Activated CD8-positive, alpha-beta memory T cell treated with anti-CD3 and anti-CD28 coated beads for 36 hours (primary cell): ENCODE results near the gene ATP9A. TPM values are rescaled to one million over a fixed set of nuclear protein-coding genes. Genes with fewer than 3 reads are reported as not detected.
"Not testable (repeated sequence)": the region's sequence is repeated elsewhere in the genome, so short reads cannot be mapped to it uniquely, and the experiment has no call there.

Experiments
- CTCF ChIA-PET: fragments of 350-600 bp; sonication (Branson Sonifier 250); formaldehyde crosslinking; loops from one replicate; lab custom pipeline; 2021; ENCODE audit warnings: antibody characterized with exemption; lab: Charles Lee
- POLR2A ChIA-PET: fragments of 350-600 bp; sonication (Branson Sonifier 250); formaldehyde crosslinking; loops from one replicate; lab custom pipeline; 2021; ENCODE audit warnings: antibody characterized with exemption; lab: Charles Lee
- total RNA-seq, 2 experiments: library from RNA; stranded (reverse); gene quantifications; one replicate each; pipeline ENCODE4 v1.2.3, GENCODE V29; 2021

ATP9A gene
- total RNA-seq, 2 experiments from 2014 or later: 1.2 to 1.3 TPM

DNA sequence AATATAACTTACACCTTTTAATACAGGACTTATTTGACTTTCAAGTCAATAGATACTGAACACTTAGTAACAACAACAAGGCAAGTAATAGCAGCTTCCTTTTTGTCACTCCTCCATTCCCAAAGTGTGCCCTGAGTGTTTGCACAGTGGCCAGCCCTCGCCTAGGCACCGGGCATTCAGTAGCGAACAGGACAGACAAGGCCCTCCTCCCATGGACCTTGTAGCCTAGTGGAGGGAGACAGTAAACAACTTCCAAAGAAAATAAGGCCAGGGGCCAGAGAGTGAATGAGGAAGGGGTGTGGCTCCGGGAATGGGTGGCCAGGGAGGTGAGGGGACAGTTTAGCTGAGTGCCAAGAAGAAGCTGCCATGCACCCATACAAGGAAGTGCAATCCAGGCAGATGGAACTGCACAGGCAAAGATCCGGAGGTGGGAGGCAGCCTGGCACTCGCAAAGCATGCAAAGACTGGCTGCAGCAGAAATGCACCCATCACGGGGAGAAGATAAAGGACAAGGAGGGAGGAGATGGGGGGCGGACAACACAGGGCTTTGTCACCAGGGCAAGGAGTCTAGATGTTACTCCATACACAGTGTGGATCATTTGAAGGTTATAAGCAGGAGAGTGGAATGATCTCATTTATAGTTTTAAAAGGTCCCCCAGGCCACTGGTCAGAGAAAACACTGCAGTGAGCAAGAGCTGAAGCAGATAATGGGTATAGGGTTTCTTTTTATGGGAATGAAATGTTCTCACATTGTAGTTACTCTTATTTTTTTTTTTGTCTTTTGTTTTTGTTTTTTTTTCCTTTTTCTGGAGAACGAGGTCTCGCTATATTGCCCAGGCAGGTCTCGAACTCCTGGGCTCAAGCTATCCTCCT is 32.2 kb downstream of the ATP9A start:
- ChIA-PET POLR2A (no interaction called here), CTCF (no interaction called here)

DNA sequence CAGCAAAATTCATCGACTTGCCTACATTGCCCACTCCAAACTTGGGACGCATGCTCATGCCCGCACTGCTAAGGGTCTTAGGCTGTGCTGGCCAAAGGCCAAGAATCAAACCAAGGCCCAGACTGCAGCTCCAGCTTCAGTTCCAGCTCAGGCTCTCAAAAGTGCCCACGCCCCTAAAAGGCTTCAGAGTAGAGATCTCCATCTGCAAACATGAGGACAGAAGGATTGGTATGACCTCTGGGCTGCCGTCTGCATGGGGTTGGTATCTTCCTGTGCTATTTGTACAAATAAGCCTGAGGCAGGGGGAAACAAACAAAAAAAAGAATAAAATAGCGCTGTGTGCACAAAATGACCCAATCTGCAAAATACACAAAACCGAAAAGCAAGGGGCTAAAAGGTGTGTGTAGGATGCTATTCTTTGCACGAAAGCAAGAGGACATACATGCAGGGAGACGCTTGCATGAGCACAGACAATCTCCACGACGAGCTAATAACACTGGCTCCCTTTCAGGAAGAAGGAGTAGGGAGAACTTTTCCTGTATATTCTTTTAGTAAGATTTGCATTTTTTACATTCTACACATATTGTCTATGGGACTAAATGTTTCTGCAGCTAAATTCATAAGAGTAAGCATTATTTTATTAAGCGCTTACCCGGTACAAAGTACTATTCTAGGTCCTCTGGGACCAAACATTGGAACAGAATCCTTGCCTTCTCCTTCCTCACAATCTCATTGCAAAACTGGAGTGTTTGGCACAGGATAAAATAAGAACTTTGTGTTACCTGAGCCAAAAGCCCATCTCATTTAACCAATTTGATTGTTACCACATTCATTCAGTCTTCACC is 33.1 kb downstream of the ATP9A start:
- ChIA-PET POLR2A (no interaction called here), CTCF (no interaction called here)

GRCh38 chr20:51733070-51733469 is 35.1 kb downstream of the ATP9A start:
- ChIA-PET CTCF (no interaction called here), POLR2A (interaction anchor here (0.5 kb wide), 1 partner anchor 72 kb away, joined by 3 read pairs; no protein-coding TSS in a partner anchor)

GRCh38 chr20:51732096-51732791 is 35.9 kb downstream of the ATP9A start:
- CTCF ChIA-PET: no interaction called here
- POLR2A ChIA-PET: interaction anchor here (0.5 to 0.6 kb wide), 2 partner anchors 71 to 191 kb away, joined by 3 to 4 read pairs; no protein-coding TSS in a partner anchor

- POLR2A ChIA-PET: interaction anchor here (0.6 kb wide), 1 partner anchor 191 kb away, joined by 4 read pairs; no protein-coding TSS in a partner anchor
These were observed 36.5 kb downstream of the ATP9A start for GRCh38 chr20:51731731-51732095.

GRCh38 chr20:51729771-51730170 is 38.4 kb downstream of the ATP9A start:
- ChIA-PET POLR2A (no interaction called here), CTCF (no interaction called here)

More at GRCh38 chr20:51731731-51732095, 36.5 kb downstream of the ATP9A start:
- CTCF ChIA-PET: no interaction called here

GRCh38 chr20:51728737-51729136 is 39.5 kb downstream of the ATP9A start:
- ChIA-PET CTCF (no interaction called here), POLR2A (no interaction called here)

GRCh38 chr20:51727872-51728271 is 40.3 kb downstream of the ATP9A start:
- POLR2A ChIA-PET: no interaction called here
- CTCF ChIA-PET: no interaction called here

DNA sequence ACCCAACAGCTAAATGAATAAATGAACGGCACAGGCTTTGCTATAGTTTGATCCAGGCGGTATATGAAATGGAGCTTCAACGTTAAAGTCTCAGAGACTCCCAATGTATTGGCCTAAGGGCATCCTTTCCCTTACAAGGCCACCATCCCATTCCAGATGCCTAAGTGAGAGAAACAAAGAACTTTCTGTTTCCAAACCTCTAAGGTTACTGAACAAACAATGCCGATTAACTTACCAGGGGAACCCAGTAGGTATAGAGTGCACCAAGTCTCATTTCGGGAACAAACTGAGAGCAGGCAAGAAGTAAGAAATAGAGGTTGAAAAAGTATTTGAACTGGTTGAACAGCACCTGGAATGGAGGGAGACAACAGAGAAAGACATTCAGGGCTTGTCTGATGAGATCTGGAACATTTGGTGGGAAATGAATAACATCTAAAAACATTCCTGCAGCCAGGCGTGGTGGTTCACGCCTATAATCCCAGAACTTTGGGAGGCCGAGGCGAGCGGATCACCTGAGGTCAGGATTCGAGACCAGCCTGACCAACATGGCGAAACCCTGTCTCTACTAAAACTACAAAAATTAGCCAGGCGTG is 42.5 kb downstream of the ATP9A start:
- CTCF ChIA-PET: no interaction called here
- POLR2A ChIA-PET: no interaction called here

DNA sequence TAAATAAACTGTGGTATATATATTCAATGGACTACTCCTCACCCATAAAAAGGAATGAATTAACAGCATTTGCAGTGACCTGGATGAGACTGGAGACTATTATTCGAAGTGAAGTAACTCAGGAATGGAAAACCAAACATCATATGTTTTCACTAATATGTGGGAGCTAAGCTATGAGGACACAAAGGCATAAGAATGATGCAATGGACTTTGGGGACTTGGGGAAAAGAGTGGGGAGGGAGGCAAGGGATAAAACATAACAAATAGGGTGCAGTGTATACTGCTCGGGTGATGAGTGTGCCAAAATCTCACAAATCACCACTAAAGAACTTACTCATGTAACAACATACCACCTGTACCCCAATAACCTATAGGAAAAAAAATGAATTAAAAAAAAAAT is 45.2 kb downstream of the ATP9A start:
- CTCF ChIA-PET, POLR2A ChIA-PET: not testable (repeated sequence)

- CTCF ChIA-PET, POLR2A ChIA-PET: not testable (repeated sequence)
These were observed 45.9 kb downstream of the ATP9A start for GRCh38 chr20:51722246-51722645.

DNA sequence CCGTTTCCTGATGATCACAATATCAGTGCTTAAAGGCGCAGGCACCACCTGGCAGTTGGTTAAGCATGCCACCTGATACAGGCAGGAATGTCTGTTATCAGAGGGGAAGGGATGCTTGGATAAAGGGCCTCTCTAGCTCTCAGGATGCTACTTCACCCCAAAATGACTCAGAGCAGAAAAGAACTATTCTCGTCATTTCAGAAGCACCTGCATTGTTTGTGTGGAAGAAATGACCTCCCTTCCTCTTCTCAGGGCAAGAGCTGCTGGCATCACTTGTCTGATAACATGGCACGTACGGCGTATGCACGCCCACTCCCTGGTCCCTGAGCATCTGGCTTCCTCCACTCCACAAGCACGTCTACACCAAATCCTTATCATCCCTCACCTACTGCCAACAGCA is 47.3 kb downstream of the ATP9A start:
- ChIA-PET CTCF (no interaction called here), POLR2A (no interaction called here)

GRCh38 chr20:51720384-51720783 is 47.8 kb downstream of the ATP9A start:
- POLR2A ChIA-PET: no interaction called here
- CTCF ChIA-PET: no interaction called here

DNA sequence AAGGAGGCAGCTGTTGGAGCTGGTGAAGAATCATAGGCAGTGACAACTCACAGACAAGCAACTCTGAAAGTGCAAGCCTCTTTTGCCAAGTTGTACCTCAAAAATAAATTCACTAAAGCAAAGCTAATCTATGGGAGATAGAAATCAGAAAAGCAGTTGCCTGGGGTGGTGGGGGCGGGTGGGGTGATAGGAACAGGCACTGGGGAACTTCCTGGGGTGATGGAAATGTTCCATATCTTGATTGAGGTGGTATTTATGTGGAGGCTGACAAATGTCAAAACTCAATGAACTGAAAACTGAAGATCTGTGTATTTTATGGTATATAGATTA is 52.4 kb downstream of the ATP9A start:
- CTCF ChIA-PET: no interaction called here
- POLR2A ChIA-PET: no interaction called here

GRCh38 chr20:51715163-51715855 is 52.9 kb downstream of the ATP9A start:
- ChIA-PET CTCF (no interaction called here), POLR2A (no interaction called here)

- ChIA-PET POLR2A (no interaction called here), CTCF (interaction anchor here (0.5 to 0.6 kb wide), 2 partner anchors 38 to 262 kb away, joined by 3 read pairs; no protein-coding TSS in a partner anchor)
These were observed 55.0 kb downstream of the ATP9A start for GRCh38 chr20:51713213-51713598.

DNA sequence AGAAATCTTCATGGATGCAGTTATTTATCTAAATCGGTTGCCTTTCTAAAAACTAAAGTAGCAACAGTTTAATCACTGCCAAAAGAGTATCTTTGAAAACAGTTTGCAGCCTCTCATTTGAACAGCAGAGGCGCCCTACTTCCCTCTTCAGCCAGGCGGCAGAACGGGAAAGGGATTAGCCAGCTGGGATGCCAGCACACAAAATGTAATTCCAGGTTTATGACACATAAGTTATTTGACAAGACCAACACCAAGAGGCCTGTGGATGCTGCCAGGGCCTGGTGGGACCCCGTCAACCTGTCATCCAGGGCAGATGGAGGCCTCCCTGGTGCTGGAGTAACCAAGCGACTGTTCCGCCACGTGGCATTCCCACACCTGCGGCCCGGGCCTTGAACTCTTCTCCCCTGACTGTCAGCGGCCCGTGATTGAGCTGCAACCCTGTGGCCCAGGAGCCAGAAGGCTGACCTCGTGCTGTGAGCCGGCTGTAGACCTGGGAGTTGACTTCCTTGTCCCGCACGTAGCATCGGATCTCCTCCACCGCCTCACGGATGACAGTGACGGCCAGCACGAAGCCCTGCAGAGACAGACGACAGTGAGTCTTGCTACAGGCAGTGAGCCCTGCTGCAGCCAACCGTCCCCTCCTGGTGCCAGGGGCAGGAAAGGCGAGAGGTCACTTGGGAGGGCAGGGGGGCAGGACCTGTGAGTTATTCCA is 55.5 kb downstream of the ATP9A start:
- POLR2A ChIA-PET: no interaction called here
- CTCF ChIA-PET: interaction anchor here (0.5 to 0.7 kb wide), 2 partner anchors 263 to 985 kb away, joined by 3 read pairs; no protein-coding TSS in a partner anchor

DNA sequence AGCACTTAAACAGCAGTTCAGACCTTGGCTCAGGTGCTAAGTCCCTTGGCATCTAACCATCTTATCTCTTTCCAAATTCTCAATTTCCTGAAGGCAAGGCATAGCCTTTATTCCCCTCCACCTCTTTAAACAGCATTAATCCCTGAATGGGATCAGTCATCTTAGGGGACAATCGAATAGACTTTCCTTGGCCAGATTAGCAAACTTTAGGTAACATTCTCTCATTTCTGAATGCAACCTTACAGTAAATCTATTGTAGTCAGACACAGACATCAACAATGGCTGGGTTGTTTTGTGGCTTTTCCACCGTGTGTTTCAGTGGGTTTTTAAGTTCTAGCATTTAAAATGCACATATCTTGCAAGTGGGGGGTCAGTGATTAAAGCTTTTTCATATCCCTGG is 56.8 kb downstream of the ATP9A start:
- ChIA-PET POLR2A (no interaction called here), CTCF (no interaction called here)
